B cell (primary cell): ENCODE data around the gene ABCC3.

Experiments
- EZH2 ChIP-seq: IDR thresholded peaks from 2 replicates; pipeline ENCODE4 v1.6.1; 2012; ENCODE audit warnings: borderline replicate concordance, low read depth, mild to moderate bottlenecking, moderate library complexity, low read length; ENCODE audit not compliant: insufficient read depth, poor library complexity, severe bottlenecking
- TF ChIP-seq, protein P1 (sequence below): fragments of 200-600 bp; IDR thresholded peaks from one replicate; pipeline ENCODE4 v1.8.0; 2022; ENCODE audit warnings: antibody characterized with exemption, mild to moderate bottlenecking

DNA sequence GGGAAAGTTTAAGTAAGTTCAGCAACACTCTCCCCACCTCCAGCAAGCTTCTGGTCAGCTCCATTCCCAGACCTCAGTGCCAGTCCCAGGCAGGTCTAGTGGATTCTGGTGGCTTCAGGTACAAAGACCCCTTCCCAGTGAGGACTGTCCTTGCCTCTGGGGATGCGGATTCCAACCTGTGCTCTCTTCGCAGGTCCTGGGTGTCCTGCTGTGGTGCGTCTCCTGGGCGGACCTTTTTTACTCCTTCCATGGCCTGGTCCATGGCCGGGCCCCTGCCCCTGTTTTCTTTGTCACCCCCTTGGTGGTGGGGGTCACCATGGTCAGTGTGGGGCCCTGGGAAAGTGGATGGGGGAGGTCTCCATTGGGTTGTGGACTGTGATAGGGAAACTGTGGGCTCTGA is 21.8 kb downstream of the ABCC3 start:
- no peak for TF ChIP-seq EZH2
- TF ChIP-seq, protein P1, sequence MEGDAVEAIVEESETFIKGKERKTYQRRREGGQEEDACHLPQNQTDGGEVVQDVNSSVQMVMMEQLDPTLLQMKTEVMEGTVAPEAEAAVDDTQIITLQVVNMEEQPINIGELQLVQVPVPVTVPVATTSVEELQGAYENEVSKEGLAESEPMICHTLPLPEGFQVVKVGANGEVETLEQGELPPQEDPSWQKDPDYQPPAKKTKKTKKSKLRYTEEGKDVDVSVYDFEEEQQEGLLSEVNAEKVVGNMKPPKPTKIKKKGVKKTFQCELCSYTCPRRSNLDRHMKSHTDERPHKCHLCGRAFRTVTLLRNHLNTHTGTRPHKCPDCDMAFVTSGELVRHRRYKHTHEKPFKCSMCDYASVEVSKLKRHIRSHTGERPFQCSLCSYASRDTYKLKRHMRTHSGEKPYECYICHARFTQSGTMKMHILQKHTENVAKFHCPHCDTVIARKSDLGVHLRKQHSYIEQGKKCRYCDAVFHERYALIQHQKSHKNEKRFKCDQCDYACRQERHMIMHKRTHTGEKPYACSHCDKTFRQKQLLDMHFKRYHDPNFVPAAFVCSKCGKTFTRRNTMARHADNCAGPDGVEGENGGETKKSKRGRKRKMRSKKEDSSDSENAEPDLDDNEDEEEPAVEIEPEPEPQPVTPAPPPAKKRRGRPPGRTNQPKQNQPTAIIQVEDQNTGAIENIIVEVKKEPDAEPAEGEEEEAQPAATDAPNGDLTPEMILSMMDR, result no peak
